ENCODE data around the gene LEO1.

- TF ChIP-seq POLR2A (IDR thresholded peaks at IDR 0.05; ENCODE audit: low read depth, low read length) (no peak), FOS (IDR thresholded peaks at IDR 0.05; ENCODE audit: borderline replicate concordance, extremely low read depth, insufficient read length) (no peak), CREB1 (IDR thresholded peaks at IDR 0.05; ENCODE audit: low read depth) (no peak), SUPT20H (IDR thresholded peaks at IDR 0.05; ENCODE audit: borderline replicate concordance, control insufficient read depth, low read depth, low read length) (no peak), YY1 (IDR thresholded peaks at IDR 0.05; ENCODE audit: low read depth, low read length) (no peak), CHD4 (IDR thresholded peaks at IDR 0.05) (no peak), TAF1 (IDR thresholded peaks at IDR 0.05; ENCODE audit: borderline replicate concordance, low read depth, low read length) (no peak), CBX5 (IDR thresholded peaks at IDR 0.05; ENCODE audit: low read depth) (no peak), MXI1 (IDR thresholded peaks at IDR 0.05; ENCODE audit: low read depth, low read length) (no peak), SIX5 (IDR thresholded peaks at IDR 0.05; ENCODE audit: low read depth, low read length, severe bottlenecking) (no peak)
- TF ChIP-seq, protein P1, sequence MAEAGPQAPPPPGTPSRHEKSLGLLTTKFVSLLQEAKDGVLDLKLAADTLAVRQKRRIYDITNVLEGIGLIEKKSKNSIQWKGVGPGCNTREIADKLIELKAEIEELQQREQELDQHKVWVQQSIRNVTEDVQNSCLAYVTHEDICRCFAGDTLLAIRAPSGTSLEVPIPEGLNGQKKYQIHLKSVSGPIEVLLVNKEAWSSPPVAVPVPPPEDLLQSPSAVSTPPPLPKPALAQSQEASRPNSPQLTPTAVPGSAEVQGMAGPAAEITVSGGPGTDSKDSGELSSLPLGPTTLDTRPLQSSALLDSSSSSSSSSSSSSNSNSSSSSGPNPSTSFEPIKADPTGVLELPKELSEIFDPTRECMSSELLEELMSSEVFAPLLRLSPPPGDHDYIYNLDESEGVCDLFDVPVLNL (IDR thresholded peaks at IDR 0.05; ENCODE audit: low read depth, low read length) = no peak
These were observed 40.1 kb upstream of the LEO1 start for GRCh38 chr15:52011711-52012144.
